IMR-90 (cell line): ENCODE data around the gene CLDN25. TPM values are rescaled to one million over a fixed set of nuclear protein-coding genes. Genes with fewer than 3 reads are reported as not detected.
A peak's percentile ranks its signal among the peaks of the same experiment; 100 is the strongest.

ENCODE experiments used
- ATAC-seq: fragments of 200-7000 bp; cut with Tn5 transposase; 2 replicates; pipeline ENCODE4 v1.9.1; 2020; ENCODE audit warnings: low read depth, mild to moderate bottlenecking, moderate library complexity
- BruUV-seq: library from RNA; stranded (reverse); fragments of 400-500 nt; replicated peaks from 2 replicates; lab custom pipeline; 2021; lab: Mats Ljungman, UMichigan
- CTCF ChIA-PET: fragments of 300-600 bp; formaldehyde crosslinking; extraction: SDS; loops from one replicate; lab custom pipeline; 2021; ENCODE audit warnings: antibody characterized with exemption; lab: Yijun Ruan, JAX
- POLR2A ChIA-PET: fragments of 300-600 bp; sonication (Branson Sonifier 250); formaldehyde crosslinking; loops from one replicate; lab custom pipeline; 2022; ENCODE audit warnings: antibody characterized with exemption; ENCODE audit not compliant: unreplicated experiment; lab: Charles Lee
- DNase-seq: peaks from one replicate; pipeline ENCODE4 v3.0.0; 2013
- H2AFZ ChIP-seq: replicated peaks from 2 replicates; pipeline ENCODE3; 2013; ENCODE audit warnings: low read length, mild to moderate bottlenecking; ENCODE audit not compliant: poor library complexity
- H2AK5ac ChIP-seq: 2 replicates; pipeline ENCODE4 v1.6.1; 2013; ENCODE audit warnings: low read depth, low read length, inconsistent platforms
- H2AK9ac ChIP-seq: replicated peaks from 2 replicates; pipeline ENCODE3; 2013; ENCODE audit warnings: mild to moderate bottlenecking, low read depth, low read length, moderate library complexity; ENCODE audit not compliant: poor library complexity
- H2BK120ac ChIP-seq: 2 replicates; pipeline ENCODE4 v1.6.1; 2013; ENCODE audit warnings: low read depth, low read length, inconsistent platforms
- H2BK15ac ChIP-seq: 3 replicates; pipeline ENCODE4 v1.6.1; 2013; ENCODE audit warnings: low read depth, low read length, inconsistent platforms
- H2BK20ac ChIP-seq: 2 replicates; pipeline ENCODE4 v1.6.1; 2013; ENCODE audit warnings: low read depth, mild to moderate bottlenecking, inconsistent platforms, low read length, moderate library complexity
- H2BK5ac ChIP-seq: 2 replicates; pipeline ENCODE4 v1.6.1; 2013; ENCODE audit warnings: mild to moderate bottlenecking, low read depth, low read length, inconsistent platforms; ENCODE audit not compliant: poor library complexity, severe bottlenecking
- H3K14ac ChIP-seq: replicated peaks from 2 replicates; pipeline ENCODE4 v1.6.1; 2013; ENCODE audit warnings: low read depth, low read length, inconsistent platforms
- H3K18ac ChIP-seq: 2 replicates; pipeline ENCODE4 v1.6.1; 2013; ENCODE audit warnings: low read depth, low read length, control low read depth
- H3K23ac ChIP-seq: 2 replicates; pipeline ENCODE4 v1.6.1; 2013; ENCODE audit warnings: low read depth, low read length, inconsistent platforms
- H3K27ac ChIP-seq: 2 replicates; pipeline ENCODE4 v1.5.1; 2013; ENCODE audit warnings: mild to moderate bottlenecking, control low read depth, low read length; ENCODE audit not compliant: insufficient read depth
- H3K27me3 ChIP-seq: 2 replicates; pipeline ENCODE4 v1.6.1; 2013; ENCODE audit warnings: low read length; ENCODE audit not compliant: control insufficient read depth, insufficient read depth
- H3K36me3 ChIP-seq: 2 replicates; pipeline ENCODE4 v1.6.1; 2013; ENCODE audit warnings: low read length, mixed read lengths; ENCODE audit not compliant: control insufficient read depth, insufficient read depth
- H3K4ac ChIP-seq: 2 replicates; pipeline ENCODE4 v1.6.1; 2013; ENCODE audit warnings: low read depth, low read length, inconsistent platforms
- H3K4me1 ChIP-seq: 2 replicates; pipeline ENCODE4 v1.6.1; 2013; ENCODE audit warnings: low read length, mixed read lengths; ENCODE audit not compliant: control insufficient read depth, insufficient read depth
- H3K4me2 ChIP-seq: 2 replicates; pipeline ENCODE4 v1.6.1; 2013; ENCODE audit warnings: low read depth, mild to moderate bottlenecking, control low read depth, low read length, moderate library complexity
- H3K4me3 ChIP-seq: 2 replicates; pipeline ENCODE4 v1.5.1; 2013; ENCODE audit warnings: low read depth, mild to moderate bottlenecking, control low read depth, low read length, moderate library complexity; ENCODE audit not compliant: insufficient read depth
- H3K56ac ChIP-seq: 2 replicates; pipeline ENCODE4 v1.6.1; 2013; ENCODE audit warnings: low read length, inconsistent platforms; ENCODE audit not compliant: insufficient read depth; ENCODE audit errors: extremely low read depth
- H3K79me1 ChIP-seq, 2 experiments: 2 replicates each; pipeline ENCODE4 v1.6.1; 2013; ENCODE audit warnings: low read length in 2 of 2, inconsistent platforms in 1 of 2, low read depth in 1 of 2
- H3K9ac ChIP-seq: 2 replicates; pipeline ENCODE4 v1.6.1; 2013; ENCODE audit warnings: low read depth, low read length, control low read depth
- H3K9me1 ChIP-seq: 2 replicates; pipeline ENCODE4 v1.6.1; 2013; ENCODE audit warnings: low read length, inconsistent platforms; ENCODE audit not compliant: insufficient read depth
- H3K9me3 ChIP-seq: 2 replicates; pipeline ENCODE4 v1.6.1; 2013; ENCODE audit warnings: low read length; ENCODE audit not compliant: control insufficient read depth, insufficient read depth
- H4K20me1 ChIP-seq: 2 replicates; pipeline ENCODE4 v1.6.1; 2013; ENCODE audit warnings: low read length, inconsistent platforms; ENCODE audit not compliant: insufficient read depth
- H4K5ac ChIP-seq: 2 replicates; pipeline ENCODE4 v1.6.1; 2013; ENCODE audit warnings: mild to moderate bottlenecking, low read depth, low read length, control low read depth
- H4K8ac ChIP-seq, 2 experiments: 2 replicates each; pipeline ENCODE4 v1.6.1; 2013; ENCODE audit warnings: low read depth in 2 of 2, low read length in 2 of 2, control low read depth in 1 of 2, inconsistent platforms in 1 of 2
- H4K91ac ChIP-seq: 2 replicates; pipeline ENCODE4 v1.6.1; 2013; ENCODE audit warnings: low read depth, low read length, inconsistent platforms; ENCODE audit not compliant: insufficient read depth
- CHD1 ChIP-seq: IDR thresholded peaks from 2 replicates; pipeline ENCODE4 v1.6.1; 2012; ENCODE audit warnings: low read depth, low read length, improper control_type of control experiment
- FOS ChIP-seq: fragments of 150-350 bp; IDR thresholded peaks from 2 replicates; pipeline ENCODE4 v1.6.1; 2016; ENCODE audit warnings: low read depth, low read length
- POLR2A ChIP-seq: IDR thresholded peaks from 2 replicates; pipeline ENCODE4 v1.6.1; 2012; ENCODE audit warnings: mild to moderate bottlenecking, low read depth, low read length
- RAD21 ChIP-seq: IDR thresholded peaks from 2 replicates; pipeline ENCODE4 v1.6.1; 2012; ENCODE audit warnings: low read length, improper control_type of control experiment
- RCOR1 ChIP-seq: IDR thresholded peaks from 2 replicates; pipeline ENCODE4 v1.6.1; 2012; ENCODE audit warnings: mild to moderate bottlenecking, low read length, improper control_type of control experiment; ENCODE audit not compliant: insufficient replicate concordance
- RFX5 ChIP-seq: IDR thresholded peaks from 2 replicates; pipeline ENCODE4 v1.8.0; 2012; ENCODE audit warnings: low read depth, mild to moderate bottlenecking, low read length, moderate library complexity
- WGBS, 2 experiments: methylation state at CpG; one replicate each; pipeline versions ENCODE4 v1.1.5 to v1.1.7; 2013; ENCODE audit warnings: missing lambda C conversion rate in 2 of 2; ENCODE audit not compliant: insufficient read length in 1 of 2; ENCODE audit errors: extremely low coverage in 2 of 2; 5-methylcytosine and 5-hydroxymethylcytosine counted together
- dilution Hi-C: fragments of 300-500 bp; cut with HindIII; formaldehyde crosslinking; loops from one replicate; pipeline ENCODE4 v1.14.3; 2018; ENCODE audit warnings: low sequenced_read_pairs; ENCODE audit not compliant: unreplicated experiment
- in situ Hi-C: fragments of 300-500 bp; cut with MboI; formaldehyde crosslinking; loops from 3 replicates; pipeline ENCODE4 v1.14.3; 2019; ENCODE audit warnings: low sequenced_read_pairs, inconsistent platforms, mixed read lengths
- intact Hi-C: fragments of 100-400 bp; cut with micrococcal nuclease; formaldehyde crosslinking; loops from 2 replicates; pipeline ENCODE4 v1.10.0; 2022
- polyA plus RNA-seq, 3 experiments: library from polyadenylated mRNA; depleted of rRNA; stranded (reverse); fragments of >200 nt; gene quantifications; 2 replicates each; pipeline ENCODE4 v1.2.3, GENCODE V29; 2012; ENCODE audit warnings: low replicate concordance in 1 of 3
- total RNA-seq: library from RNA; depleted of rRNA; stranded (reverse); fragments of >200 nt; gene quantifications from 2 replicates; pipeline ENCODE4 v1.2.3, GENCODE V29; 2012

The CLDN25 gene
- total and polyA plus RNA-seq, 2 of the 4 experiments (the other 2 are of a cell fraction) = not detected

DNA sequence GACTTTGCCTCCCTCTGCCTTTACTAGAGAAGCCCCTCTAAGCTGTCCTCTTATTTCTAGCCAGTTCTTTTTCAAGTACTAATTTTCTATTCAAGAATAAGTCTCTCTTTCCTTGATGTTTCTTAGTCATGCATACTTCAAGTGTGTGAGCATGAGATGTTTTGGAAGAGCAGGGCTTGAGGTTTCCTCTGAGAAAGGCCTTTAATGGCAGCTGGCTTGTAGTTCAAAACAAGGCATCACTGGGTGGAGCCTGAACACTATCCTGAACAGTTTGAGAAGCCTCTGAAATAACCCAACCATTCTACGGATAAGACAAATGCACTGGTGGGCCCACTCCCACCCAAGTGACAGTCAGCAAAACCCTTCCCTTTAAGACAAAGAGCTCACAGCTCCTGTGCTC, 37.6 kb downstream of the CLDN25 start:
- peak; percentile 62; the same call in 1 of the 2 replicates for ATAC-seq
- Histone ChIP-seq H3K56ac (no peak overlapping the region), H3K9me1 (no peaks in the 10 kb centered on the region; the same call in 1 of the 2 replicates), H4K91ac (no peak overlapping the region), H2AK9ac (no peak overlapping the region), H4K5ac (no peak overlapping the region), H2AK5ac (no peak overlapping the region), H2BK15ac (no peak overlapping the region), H2BK5ac (no peak overlapping the region), H2BK20ac (no peak overlapping the region), H2AFZ (no peak overlapping the region), H3K9me3 (no peaks in the 10 kb centered on the region), H3K36me3 (peaks cover 17% of the 10 kb centered on the region), H3K27ac (no peak overlapping the region), H3K23ac (no peak overlapping the region), H4K20me1 (no peaks in the 10 kb centered on the region), H3K4me3 (no peak overlapping the region), H3K27me3 (no peaks in the 10 kb centered on the region), H2BK120ac (no peak overlapping the region), H3K4ac (no peak overlapping the region), H3K18ac (no peak overlapping the region), H3K4me2 (no peak overlapping the region), H3K9ac (no peak overlapping the region), H3K14ac (no peak overlapping the region), H3K79me1 (no peaks in the 10 kb centered on the region), H4K8ac (no peak overlapping the region), H3K4me1 (no peaks in the 10 kb centered on the region)
- dilution Hi-C loops = no loop called here
- POLR2A ChIA-PET = no interaction called here
- peak; percentile 51 for DNase-seq
- WGBS, 2 experiments = no CpG with 5 or more reads among the region's 1 CpG
- in situ Hi-C loops = no loop called here
- no TSS peak for BruUV-seq
- intact Hi-C loops = no loop called here
- CTCF ChIA-PET = no interaction called here
- no peak for TF ChIP-seq RAD21
- no peak for TF ChIP-seq FOS
- no peak for TF ChIP-seq CHD1
- no peak for TF ChIP-seq RFX5
- TF ChIP-seq RCOR1 = no peak
- no peak for TF ChIP-seq POLR2A
